HepG2 (cell line): ENCODE measurements around the gene RNF40. TPM values are rescaled to one million over a fixed set of nuclear protein-coding genes. Genes with fewer than 3 reads are reported as not detected.

Experiments
- ATAC-seq: fragments of 200-7000 bp; cut with Tn5 transposase; 3 replicates; pipeline ENCODE4 v1.9.1; 2020; ENCODE audit warnings: mild to moderate bottlenecking, moderate library complexity
- BruUV-seq: library from RNA; stranded (reverse); fragments of 400-500 nt; replicated peaks from 2 replicates; lab custom pipeline; 2021; lab: Mats Ljungman, UMichigan
- CTCF ChIA-PET: fragments of 300-600 bp; formaldehyde crosslinking; extraction: SDS; loops from one replicate; lab custom pipeline; 2021; ENCODE audit warnings: low total read pairs, inconsistent platforms, low intra/inter-chr PET ratio; lab: Yijun Ruan, JAX
- POLR2A ChIA-PET: fragments of 350-600 bp; sonication (Branson Sonifier 250); formaldehyde crosslinking; loops from one replicate; lab custom pipeline; 2020; ENCODE audit warnings: antibody characterized with exemption, inconsistent platforms; lab: Yijun Ruan, JAX
- DNase-seq: peaks from one replicate; pipeline ENCODE4 v3.0.0-alpha.2; 2015; ENCODE audit warnings: low spot score
- FAIRE-seq: peaks from 3 replicates; lab custom pipeline; 2011; peaks lifted over from hg19 to GRCh38; lab: Jason Lieb, UNC
- H2AFZ ChIP-seq: one replicate; pipeline ENCODE4 v1.6.1; 2011; ENCODE audit warnings: low read length, inconsistent platforms
- H3K27ac ChIP-seq: fragments of 300-600 bp; 3 replicates; pipeline ENCODE4 v1.8.0; 2011; ENCODE audit warnings: mixed run types, mild to moderate bottlenecking, mixed read lengths, low read length, inconsistent platforms; ENCODE audit not compliant: insufficient read depth; ENCODE audit errors: extremely low read length
- H3K27me3 ChIP-seq, 2 experiments: fragments of 200-600 bp in 1 of 2; 2 replicates in 1 of 2; 3 replicates in 1 of 2; pipeline versions ENCODE4 v1.6.0 to v1.8.0; 2011; ENCODE audit warnings: low read length in 2 of 2, mild to moderate bottlenecking in 2 of 2, moderate library complexity in 2 of 2, inconsistent platforms in 1 of 2; ENCODE audit not compliant: insufficient read depth in 2 of 2, control insufficient read depth in 1 of 2
- H3K36me3 ChIP-seq, 2 experiments: fragments of 200-600 bp in 1 of 2; replicated peaks in 1 of 2; 2 replicates in 1 of 2; 3 replicates in 1 of 2; pipeline versions ENCODE4 v1.5.1 to v1.8.0; 2011; ENCODE audit warnings: low read length in 2 of 2, inconsistent platforms in 1 of 2; ENCODE audit not compliant: insufficient read depth in 2 of 2, control insufficient read depth in 1 of 2
- H3K4me1 ChIP-seq: 2 replicates; pipeline ENCODE4 v1.5.1; 2012; ENCODE audit warnings: low read length, inconsistent platforms; ENCODE audit not compliant: insufficient read depth
- H3K4me2 ChIP-seq: 2 replicates; pipeline ENCODE4 v1.6.0; 2011; ENCODE audit warnings: low read depth, low read length, inconsistent platforms
- H3K4me3 ChIP-seq, 3 experiments: fragments of 200-600 bp in 1 of 3; sonication (generic), shearing (Covaris generic) in 1 of 3; replicated peaks in 1 of 3; 2 replicates each; pipeline ENCODE4 v1.5.1; 2011 to 2016; ENCODE audit warnings: low read length in 3 of 3, inconsistent platforms in 2 of 3, low read depth in 2 of 3, mild to moderate bottlenecking in 2 of 3, control low read depth in 1 of 3, mixed read lengths in 1 of 3; ENCODE audit not compliant: insufficient read depth in 1 of 3
- H3K79me2 ChIP-seq: one replicate; pipeline ENCODE4 v1.6.1; 2011; ENCODE audit warnings: low read length, inconsistent platforms; ENCODE audit not compliant: insufficient read depth
- H3K9ac ChIP-seq: 2 replicates; pipeline ENCODE4 v1.6.0; 2011; ENCODE audit warnings: mild to moderate bottlenecking, low read depth, low read length, inconsistent platforms; ENCODE audit not compliant: insufficient read depth
- H3K9me3 ChIP-seq: 2 replicates; pipeline ENCODE4 v1.5.1; 2012; ENCODE audit warnings: mild to moderate bottlenecking, low read length
- H4K20me1 ChIP-seq: 2 replicates; pipeline ENCODE4 v1.6.0; 2011; ENCODE audit warnings: inconsistent platforms, mild to moderate bottlenecking, low read length, moderate library complexity; ENCODE audit not compliant: insufficient read depth
- HMGXB4 ChIP-seq, 2 experiments: sonication (generic) in 1 of 2; formaldehyde crosslinking in 1 of 2; IDR thresholded peaks; 2 replicates each; pipeline versions ENCODE4 v1.4.0 to v1.6.1; 2018 to 2020; ENCODE audit warnings: missing genetic modification reagents in 2 of 2, borderline replicate concordance in 1 of 2, low read depth in 1 of 2, mild to moderate bottlenecking in 1 of 2, missing biosample characterization in 1 of 2
- HNRNPLL ChIP-seq: fragments of 200-400 bp; formaldehyde crosslinking; IDR thresholded peaks from 2 replicates; pipeline ENCODE4 v1.6.1; 2017; ENCODE audit warnings: mild to moderate bottlenecking, low read depth, low read length; ENCODE audit not compliant: poor library complexity, severe bottlenecking
- POLR2G ChIP-seq: fragments of 200-400 bp; formaldehyde crosslinking; IDR thresholded peaks from 2 replicates; pipeline ENCODE4 v1.6.1; 2018; ENCODE audit warnings: mild to moderate bottlenecking, low read depth, low read length, moderate library complexity
- RBM22 ChIP-seq: fragments of 200-400 bp; formaldehyde crosslinking; optimal IDR thresholded peaks from 2 replicates; pipeline ENCODE3; 2017; ENCODE audit warnings: mild to moderate bottlenecking, low read length, moderate library complexity
- TFAP4 ChIP-seq: sonication (generic); IDR thresholded peaks from 2 replicates; pipeline ENCODE4 v1.6.1; 2016; ENCODE audit warnings: low read depth, borderline replicate concordance
- TOE1 ChIP-seq: sonication (generic); formaldehyde crosslinking; IDR thresholded peaks from 2 replicates; pipeline ENCODE4 v1.4.0; 2020; ENCODE audit warnings: mild to moderate bottlenecking, missing genetic modification reagents
- ZBTB40 ChIP-seq, 2 experiments: fragments of 450-650 bp in 1 of 2; sonication (generic) in 1 of 2; formaldehyde crosslinking in 1 of 2; IDR thresholded peaks; 2 replicates each; pipeline versions ENCODE4 v1.6.1 to v1.8.0; 2016 to 2022; ENCODE audit warnings: antibody characterized with exemption in 1 of 2, mild to moderate bottlenecking in 1 of 2, missing genetic modification reagents in 1 of 2
- ZNF672 ChIP-seq: sonication (generic); formaldehyde crosslinking; IDR thresholded peaks from 2 replicates; pipeline ENCODE4 v1.8.1; 2022; ENCODE audit warnings: missing genetic modification reagents
- WGBS: methylation state at CpG from one replicate; pipeline ENCODE4 v1.1.6; 2017; ENCODE audit warnings: low lambda C conversion rate; 5-methylcytosine and 5-hydroxymethylcytosine counted together
- in situ Hi-C: cut with HindIII; loops from 2 replicates; pipeline ENCODE4 v1.10.0; 2017; ENCODE audit warnings: low pct_unique_long_range_greater_than_20kb; ENCODE audit not compliant: extremely low pct_ligation_motif_present
- intact Hi-C: fragments of 100-400 bp; cut with micrococcal nuclease; formaldehyde crosslinking; loops from one replicate; pipeline ENCODE4 v1.10.0; 2022; ENCODE audit not compliant: unreplicated experiment
- polyA plus RNA-seq, 8 experiments: library from polyadenylated mRNA; depleted of rRNA in 3 of 8; stranded (reverse) in 7 of 8; unstranded in 1 of 8; fragments of >200 nt; fragmentation: Illumina TruSeq in 4 of 8; extraction: Trizol in 4 of 8; gene quantifications; 2 replicates each; pipeline versions ENCODE4 v1.2.1 to v1.2.3, GENCODE V29; 2011 to 2016; ENCODE audit warnings: low read depth in 4 of 8, missing spikeins in 1 of 8, mixed read lengths in 1 of 8; ENCODE audit not compliant: insufficient read depth in 1 of 8
- total RNA-seq, 5 experiments: library from RNA; depleted of rRNA; stranded (reverse); fragments of >200 nt; fragmentation: Illumina TruSeq; extraction: Trizol; gene quantifications; 2 replicates each; pipeline ENCODE4 v1.2.3, GENCODE V29; 2016; ENCODE audit warnings: low read depth in 1 of 5

The RNF40 gene
- total and polyA plus RNA-seq, 2 of the 13 experiments (the other 11 are each of a cell fraction or from before 2014, with no cell fraction given) = 84.0 to 85.6 TPM

GRCh38 chr16:30725418-30725792, 36.7 kb upstream of the RNF40 start:
- Histone ChIP-seq H3K4me2 (no peak overlapping the region), H3K36me3 (peaks cover 67 to 83% of the 10 kb centered on the region in 2 experiments), H3K9me3 (no peaks in the 10 kb centered on the region), H3K4me3 (no peak overlapping the region), H3K9ac (no peak overlapping the region), H3K4me1 (no peaks in the 10 kb centered on the region), H3K79me2 (no peaks in the 10 kb centered on the region), H3K27ac (no peak overlapping the region), H2AFZ (no peak overlapping the region), H4K20me1 (no peaks in the 10 kb centered on the region; the same call in 1 of the 2 replicates), H3K27me3 (no peaks in the 10 kb centered on the region)
- FAIRE-seq = no peak
- in situ Hi-C loops = no loop called here
- no TSS peak for BruUV-seq
- no peak for DNase-seq
- peak; percentile 77 for TF ChIP-seq RBM22
- TF ChIP-seq TOE1 = no peak
- no peak for TF ChIP-seq ZBTB40 (IDR thresholded peaks at IDR 0.05)
- no peak for TF ChIP-seq ZBTB40 (CRISPR knock-in tag; IDR thresholded peaks at IDR 0.05)
- TF ChIP-seq POLR2G = peak; percentile 49; the same call in 1 of the 2 replicates
- TF ChIP-seq ZNF672 = no peak
- TF ChIP-seq TFAP4 = no peak
- no peak for TF ChIP-seq HNRNPLL
- TF ChIP-seq HMGXB4 (CRISPR knock-in tag; IDR thresholded peaks at IDR 0.05; ENCODE audit: borderline replicate concordance in 1 of 2, low read depth in 1 of 2) = no peak
- ChIA-PET POLR2A (interaction anchor here (0.9 kb wide), 1 partner anchor 15 kb away, joined by 3 read pairs; no protein-coding TSS in a partner anchor), CTCF (no interaction called here)
- WGBS = 91% methylated on average over 3 of the region's 3 CpGs
- no peak for ATAC-seq
- intact Hi-C loops = no loop called here
